HepG2 (cell line): Measurements from ENCODE around the gene TPD52L2. TPM values are rescaled to one million over a fixed set of nuclear protein-coding genes. Genes with fewer than 3 reads are reported as not detected.

Experiments used
- ELF1 ChIP-seq: sonication (generic); formaldehyde crosslinking; IDR thresholded peaks from 2 replicates; pipeline ENCODE4 v1.4.0; 2020; ENCODE audit warnings: missing genetic modification reagents
- GATAD2A ChIP-seq: IDR thresholded peaks from 2 replicates; pipeline ENCODE4 v1.6.1; 2016
- PAX8 ChIP-seq: sonication (generic); formaldehyde crosslinking; IDR thresholded peaks from 2 replicates; pipeline ENCODE4 v1.8.0; 2022; ENCODE audit warnings: mild to moderate bottlenecking, missing genetic modification reagents, borderline replicate concordance
- SMAD3 ChIP-seq: sonication (generic); formaldehyde crosslinking; IDR thresholded peaks from 2 replicates; pipeline ENCODE4 v1.4.0; 2020; ENCODE audit warnings: missing genetic modification reagents
- SNAPC2 ChIP-seq: sonication (generic); formaldehyde crosslinking; IDR thresholded peaks from 2 replicates; pipeline ENCODE4 v1.8.1; 2022; ENCODE audit warnings: mild to moderate bottlenecking, missing genetic modification reagents
- ZFP41 ChIP-seq: sonication (generic); formaldehyde crosslinking; IDR thresholded peaks from 2 replicates; pipeline ENCODE4 v1.4.0; 2020; ENCODE audit warnings: mild to moderate bottlenecking, missing genetic modification reagents, borderline replicate concordance
- ZNF12 ChIP-seq: sonication (generic); formaldehyde crosslinking; IDR thresholded peaks from 2 replicates; pipeline ENCODE4 v1.5.0; 2020; ENCODE audit warnings: missing genetic modification reagents
- ZNF263 ChIP-seq: sonication (generic); formaldehyde crosslinking; IDR thresholded peaks from 2 replicates; pipeline ENCODE4 v1.4.0; 2020; ENCODE audit warnings: missing genetic modification reagents
- ZNF296 ChIP-seq: sonication (generic); formaldehyde crosslinking; conservative IDR thresholded peaks from 2 replicates; pipeline ENCODE4 v1.5.0; 2020; ENCODE audit warnings: mild to moderate bottlenecking, missing genetic modification reagents
- ZNF430 ChIP-seq: sonication (generic); formaldehyde crosslinking; IDR thresholded peaks from 2 replicates; pipeline ENCODE4 v1.9.0; 2021; ENCODE audit warnings: mild to moderate bottlenecking, missing genetic modification reagents
- ZNF883 ChIP-seq: sonication (generic); formaldehyde crosslinking; IDR thresholded peaks from 2 replicates; pipeline ENCODE4 v1.5.1; 2020; ENCODE audit warnings: mild to moderate bottlenecking, missing genetic modification reagents; ENCODE audit errors: not compliant biosample characterization
- ZSCAN25 ChIP-seq: sonication (generic); formaldehyde crosslinking; IDR thresholded peaks from 2 replicates; pipeline ENCODE4 v1.8.0; 2022; ENCODE audit warnings: mild to moderate bottlenecking, missing genetic modification reagents
- polyA plus RNA-seq, 8 experiments: library from polyadenylated mRNA; depleted of rRNA in 3 of 8; stranded (reverse) in 7 of 8; unstranded in 1 of 8; fragments of >200 nt; fragmentation: Illumina TruSeq in 4 of 8; extraction: Trizol in 4 of 8; gene quantifications; 2 replicates each; pipeline versions ENCODE4 v1.2.1 to v1.2.3, GENCODE V29; 2011 to 2016; ENCODE audit warnings: low read depth in 4 of 8, missing spikeins in 1 of 8, mixed read lengths in 1 of 8; ENCODE audit not compliant: insufficient read depth in 1 of 8
- total RNA-seq, 5 experiments: library from RNA; depleted of rRNA; stranded (reverse); fragments of >200 nt; fragmentation: Illumina TruSeq; extraction: Trizol; gene quantifications; 2 replicates each; pipeline ENCODE4 v1.2.3, GENCODE V29; 2016; ENCODE audit warnings: low read depth in 1 of 5
- TF ChIP-seq, protein P1 (sequence below): sonication (generic); formaldehyde crosslinking; conservative IDR thresholded peaks from 2 replicates; pipeline ENCODE4 v1.4.0; 2020; ENCODE audit warnings: mild to moderate bottlenecking, missing genetic modification reagents, moderate library complexity
- TF ChIP-seq, protein P2 (sequence below): sonication (generic); formaldehyde crosslinking; IDR thresholded peaks from 2 replicates; pipeline ENCODE4 v1.4.0; 2020; ENCODE audit warnings: low read depth, missing genetic modification reagents
- TF ChIP-seq, protein P3 (sequence below): sonication (generic); formaldehyde crosslinking; conservative IDR thresholded peaks from 2 replicates; pipeline ENCODE4 v1.8.0; 2022; ENCODE audit warnings: missing genetic modification reagents
- TF ChIP-seq, protein P4 (sequence below): sonication (generic); formaldehyde crosslinking; IDR thresholded peaks from 2 replicates; pipeline ENCODE4 v1.4.0; 2020; ENCODE audit warnings: missing genetic modification reagents, borderline replicate concordance
- TF ChIP-seq, protein P5 (sequence below): sonication (generic); formaldehyde crosslinking; IDR thresholded peaks from 2 replicates; pipeline ENCODE4 v1.5.0; 2020; ENCODE audit warnings: missing genetic modification reagents, mild to moderate bottlenecking, borderline replicate concordance

The TPD52L2 gene
- total and polyA plus RNA-seq, 2 of the 13 experiments (the other 11 are each of a cell fraction or from before 2014, with no cell fraction given): 156 to 184 TPM

DNA sequence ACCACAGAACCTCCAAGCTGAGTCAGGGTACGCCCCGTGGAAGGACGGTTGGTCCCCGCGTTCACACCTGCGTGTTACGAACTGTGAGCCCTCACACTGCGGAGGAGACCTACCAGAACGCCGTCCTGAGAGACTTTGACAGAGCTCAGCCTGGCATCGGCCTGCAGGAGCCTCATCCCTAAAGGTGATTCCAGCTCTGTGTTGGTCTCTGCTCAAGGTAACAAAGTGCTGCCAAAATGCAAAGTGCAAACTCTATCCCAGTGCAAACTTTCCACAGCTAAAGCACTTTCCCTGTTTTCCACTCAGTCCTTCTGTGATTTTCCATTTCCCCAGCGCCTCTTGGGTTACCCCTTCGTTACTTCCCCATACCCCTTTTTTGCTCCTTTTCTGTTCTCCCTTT is 25.4 kb upstream of the TPD52L2 start (continued):
- TF ChIP-seq, protein P1, sequence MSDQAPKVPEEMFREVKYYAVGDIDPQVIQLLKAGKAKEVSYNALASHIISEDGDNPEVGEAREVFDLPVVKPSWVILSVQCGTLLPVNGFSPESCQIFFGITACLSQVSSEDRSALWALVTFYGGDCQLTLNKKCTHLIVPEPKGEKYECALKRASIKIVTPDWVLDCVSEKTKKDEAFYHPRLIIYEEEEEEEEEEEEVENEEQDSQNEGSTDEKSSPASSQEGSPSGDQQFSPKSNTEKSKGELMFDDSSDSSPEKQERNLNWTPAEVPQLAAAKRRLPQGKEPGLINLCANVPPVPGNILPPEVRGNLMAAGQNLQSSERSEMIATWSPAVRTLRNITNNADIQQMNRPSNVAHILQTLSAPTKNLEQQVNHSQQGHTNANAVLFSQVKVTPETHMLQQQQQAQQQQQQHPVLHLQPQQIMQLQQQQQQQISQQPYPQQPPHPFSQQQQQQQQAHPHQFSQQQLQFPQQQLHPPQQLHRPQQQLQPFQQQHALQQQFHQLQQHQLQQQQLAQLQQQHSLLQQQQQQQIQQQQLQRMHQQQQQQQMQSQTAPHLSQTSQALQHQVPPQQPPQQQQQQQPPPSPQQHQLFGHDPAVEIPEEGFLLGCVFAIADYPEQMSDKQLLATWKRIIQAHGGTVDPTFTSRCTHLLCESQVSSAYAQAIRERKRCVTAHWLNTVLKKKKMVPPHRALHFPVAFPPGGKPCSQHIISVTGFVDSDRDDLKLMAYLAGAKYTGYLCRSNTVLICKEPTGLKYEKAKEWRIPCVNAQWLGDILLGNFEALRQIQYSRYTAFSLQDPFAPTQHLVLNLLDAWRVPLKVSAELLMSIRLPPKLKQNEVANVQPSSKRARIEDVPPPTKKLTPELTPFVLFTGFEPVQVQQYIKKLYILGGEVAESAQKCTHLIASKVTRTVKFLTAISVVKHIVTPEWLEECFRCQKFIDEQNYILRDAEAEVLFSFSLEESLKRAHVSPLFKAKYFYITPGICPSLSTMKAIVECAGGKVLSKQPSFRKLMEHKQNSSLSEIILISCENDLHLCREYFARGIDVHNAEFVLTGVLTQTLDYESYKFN: peak; percentile 39
- TF ChIP-seq ZNF12 (CRISPR knock-in tag): no peak
- TF ChIP-seq, protein P2, sequence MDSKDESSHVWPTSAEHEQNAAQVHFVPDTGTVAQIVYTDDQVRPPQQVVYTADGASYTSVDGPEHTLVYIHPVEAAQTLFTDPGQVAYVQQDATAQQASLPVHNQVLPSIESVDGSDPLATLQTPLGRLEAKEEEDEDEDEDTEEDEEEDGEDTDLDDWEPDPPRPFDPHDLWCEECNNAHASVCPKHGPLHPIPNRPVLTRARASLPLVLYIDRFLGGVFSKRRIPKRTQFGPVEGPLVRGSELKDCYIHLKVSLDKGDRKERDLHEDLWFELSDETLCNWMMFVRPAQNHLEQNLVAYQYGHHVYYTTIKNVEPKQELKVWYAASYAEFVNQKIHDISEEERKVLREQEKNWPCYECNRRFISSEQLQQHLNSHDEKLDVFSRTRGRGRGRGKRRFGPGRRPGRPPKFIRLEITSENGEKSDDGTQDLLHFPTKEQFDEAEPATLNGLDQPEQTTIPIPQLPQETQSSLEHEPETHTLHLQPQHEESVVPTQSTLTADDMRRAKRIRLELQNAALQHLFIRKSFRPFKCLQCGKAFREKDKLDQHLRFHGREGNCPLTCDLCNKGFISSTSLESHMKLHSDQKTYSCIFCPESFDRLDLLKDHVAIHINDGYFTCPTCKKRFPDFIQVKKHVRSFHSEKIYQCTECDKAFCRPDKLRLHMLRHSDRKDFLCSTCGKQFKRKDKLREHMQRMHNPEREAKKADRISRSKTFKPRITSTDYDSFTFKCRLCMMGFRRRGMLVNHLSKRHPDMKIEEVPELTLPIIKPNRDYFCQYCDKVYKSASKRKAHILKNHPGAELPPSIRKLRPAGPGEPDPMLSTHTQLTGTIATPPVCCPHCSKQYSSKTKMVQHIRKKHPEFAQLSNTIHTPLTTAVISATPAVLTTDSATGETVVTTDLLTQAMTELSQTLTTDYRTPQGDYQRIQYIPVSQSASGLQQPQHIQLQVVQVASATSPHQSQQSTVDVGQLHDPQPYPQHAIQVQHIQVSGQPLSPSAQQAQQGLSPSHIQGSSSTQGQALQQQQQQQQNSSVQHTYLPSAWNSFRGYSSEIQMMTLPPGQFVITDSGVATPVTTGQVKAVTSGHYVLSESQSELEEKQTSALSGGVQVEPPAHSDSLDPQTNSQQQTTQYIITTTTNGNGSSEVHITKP (CRISPR knock-in tag): no peak
- TF ChIP-seq, protein P3, sequence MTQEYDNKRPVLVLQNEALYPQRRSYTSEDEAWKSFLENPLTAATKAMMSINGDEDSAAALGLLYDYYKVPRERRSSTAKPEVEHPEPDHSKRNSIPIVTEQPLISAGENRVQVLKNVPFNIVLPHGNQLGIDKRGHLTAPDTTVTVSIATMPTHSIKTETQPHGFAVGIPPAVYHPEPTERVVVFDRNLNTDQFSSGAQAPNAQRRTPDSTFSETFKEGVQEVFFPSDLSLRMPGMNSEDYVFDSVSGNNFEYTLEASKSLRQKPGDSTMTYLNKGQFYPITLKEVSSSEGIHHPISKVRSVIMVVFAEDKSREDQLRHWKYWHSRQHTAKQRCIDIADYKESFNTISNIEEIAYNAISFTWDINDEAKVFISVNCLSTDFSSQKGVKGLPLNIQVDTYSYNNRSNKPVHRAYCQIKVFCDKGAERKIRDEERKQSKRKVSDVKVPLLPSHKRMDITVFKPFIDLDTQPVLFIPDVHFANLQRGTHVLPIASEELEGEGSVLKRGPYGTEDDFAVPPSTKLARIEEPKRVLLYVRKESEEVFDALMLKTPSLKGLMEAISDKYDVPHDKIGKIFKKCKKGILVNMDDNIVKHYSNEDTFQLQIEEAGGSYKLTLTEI (CRISPR knock-in tag): no peak
- TF ChIP-seq ZNF430 (CRISPR knock-in tag): no peak
- TF ChIP-seq SNAPC2 (CRISPR knock-in tag): no peak
- no peak for TF ChIP-seq ELF1 (CRISPR knock-in tag)
- TF ChIP-seq, protein P4, sequence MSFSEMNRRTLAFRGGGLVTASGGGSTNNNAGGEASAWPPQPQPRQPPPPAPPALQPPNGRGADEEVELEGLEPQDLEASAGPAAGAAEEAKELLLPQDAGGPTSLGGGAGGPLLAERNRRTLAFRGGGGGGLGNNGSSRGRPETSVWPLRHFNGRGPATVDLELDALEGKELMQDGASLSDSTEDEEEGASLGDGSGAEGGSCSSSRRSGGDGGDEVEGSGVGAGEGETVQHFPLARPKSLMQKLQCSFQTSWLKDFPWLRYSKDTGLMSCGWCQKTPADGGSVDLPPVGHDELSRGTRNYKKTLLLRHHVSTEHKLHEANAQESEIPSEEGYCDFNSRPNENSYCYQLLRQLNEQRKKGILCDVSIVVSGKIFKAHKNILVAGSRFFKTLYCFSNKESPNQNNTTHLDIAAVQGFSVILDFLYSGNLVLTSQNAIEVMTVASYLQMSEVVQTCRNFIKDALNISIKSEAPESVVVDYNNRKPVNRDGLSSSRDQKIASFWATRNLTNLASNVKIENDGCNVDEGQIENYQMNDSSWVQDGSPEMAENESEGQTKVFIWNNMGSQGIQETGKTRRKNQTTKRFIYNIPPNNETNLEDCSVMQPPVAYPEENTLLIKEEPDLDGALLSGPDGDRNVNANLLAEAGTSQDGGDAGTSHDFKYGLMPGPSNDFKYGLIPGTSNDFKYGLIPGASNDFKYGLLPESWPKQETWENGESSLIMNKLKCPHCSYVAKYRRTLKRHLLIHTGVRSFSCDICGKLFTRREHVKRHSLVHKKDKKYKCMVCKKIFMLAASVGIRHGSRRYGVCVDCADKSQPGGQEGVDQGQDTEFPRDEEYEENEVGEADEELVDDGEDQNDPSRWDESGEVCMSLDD: no peak
- TF ChIP-seq ZNF883 (CRISPR knock-in tag): no peak
- no peak for TF ChIP-seq ZNF296 (CRISPR knock-in tag)
- TF ChIP-seq GATAD2A: no peak
- no peak for TF ChIP-seq PAX8 (CRISPR knock-in tag)
- TF ChIP-seq, protein P5, sequence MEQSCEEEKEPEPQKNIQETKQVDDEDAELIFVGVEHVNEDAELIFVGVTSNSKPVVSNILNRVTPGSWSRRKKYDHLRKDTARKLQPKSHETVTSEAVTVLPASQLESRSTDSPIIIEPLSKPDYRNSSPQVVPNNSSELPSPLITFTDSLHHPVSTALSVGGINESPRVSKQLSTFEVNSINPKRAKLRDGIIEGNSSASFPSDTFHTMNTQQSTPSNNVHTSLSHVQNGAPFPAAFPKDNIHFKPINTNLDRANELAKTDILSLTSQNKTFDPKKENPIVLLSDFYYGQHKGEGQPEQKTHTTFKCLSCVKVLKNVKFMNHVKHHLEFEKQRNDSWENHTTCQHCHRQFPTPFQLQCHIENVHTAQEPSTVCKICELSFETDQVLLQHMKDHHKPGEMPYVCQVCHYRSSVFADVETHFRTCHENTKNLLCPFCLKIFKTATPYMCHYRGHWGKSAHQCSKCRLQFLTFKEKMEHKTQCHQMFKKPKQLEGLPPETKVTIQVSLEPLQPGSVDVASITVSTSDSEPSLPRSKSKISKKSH (CRISPR knock-in tag): peak; percentile 47; the same call in 1 of the 2 replicates
- TF ChIP-seq ZFP41 (CRISPR knock-in tag): no peak
- TF ChIP-seq SMAD3 (CRISPR knock-in tag): no peak
- no peak for TF ChIP-seq ZSCAN25 (CRISPR knock-in tag)
- peak; percentile 54 for TF ChIP-seq ZNF263
